ENCODE measurements around the gene CCS. TPM values are rescaled to one million over a fixed set of nuclear protein-coding genes. Genes with fewer than 3 reads are reported as not detected.
A peak's percentile ranks its signal among the peaks of the same experiment; 100 is the strongest.

Gene CCS
- total and polyA plus RNA-seq, 2 of the 4 experiments (the other 2 are of a cell fraction), result 20.1 to 53.0 TPM

DNA sequence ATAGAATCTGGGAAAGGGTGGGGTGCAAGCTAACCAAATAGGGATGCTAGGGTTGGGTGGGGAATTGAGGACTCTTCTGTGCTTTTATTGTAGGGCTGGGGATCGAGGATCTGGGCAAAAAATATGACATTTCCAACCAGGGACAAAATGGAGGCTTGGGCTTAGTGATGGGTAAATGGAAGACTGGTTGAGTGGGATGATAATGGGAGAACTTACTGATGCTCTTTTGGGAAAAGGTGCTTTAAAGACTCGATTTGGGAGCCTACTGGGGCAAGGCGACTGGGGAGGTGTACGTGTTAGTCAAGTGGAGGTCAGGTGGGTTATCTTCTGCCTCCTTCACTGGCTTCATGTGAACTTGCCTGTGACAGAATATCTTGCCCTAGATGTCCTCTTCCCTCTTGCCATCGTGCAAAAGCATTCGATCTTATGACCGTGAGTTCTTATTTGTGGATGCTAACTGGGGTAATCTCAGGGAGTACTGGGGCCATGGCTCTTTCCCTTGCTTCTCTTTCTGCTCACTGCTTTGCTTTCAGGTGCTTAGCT is 35.1 kb downstream of the CCS start:
- CTCF ChIA-PET, result no interaction called here
- Histone ChIP-seq H3K14ac (replicated peaks; ENCODE audit: low read depth, low read length) (no peak overlapping the region), H3K9me3 (ENCODE audit: control insufficient read depth, insufficient read depth, low read length) (no peaks in the 10 kb centered on the region), H4K8ac (ENCODE audit: low read depth in 2 of 2, low read length in 2 of 2) (no peak overlapping the region), H3K27ac (ENCODE audit: insufficient read depth, low read length) (no peak overlapping the region), H3K56ac (ENCODE audit: extremely low read depth, insufficient read depth, low read length) (no peak overlapping the region), H3K4me1 (ENCODE audit: control insufficient read depth, insufficient read depth, low read length) (peaks cover 2% of the 10 kb centered on the region; the same call in 1 of the 2 replicates), H4K5ac (ENCODE audit: low read depth, low read length) (no peak overlapping the region), H2BK15ac (ENCODE audit: low read depth, low read length) (no peak overlapping the region), H4K91ac (ENCODE audit: insufficient read depth, low read depth, low read length) (no peak overlapping the region), H3K4me3 (ENCODE audit: insufficient read depth, low read depth, low read length) (no peak overlapping the region), H3K79me1 (ENCODE audit: low read depth in 1 of 2, low read length in 2 of 2) (peaks cover 31 to 80% of the 10 kb centered on the region in 2 experiments), H3K23ac (ENCODE audit: low read depth, low read length) (no peak overlapping the region), H2AK9ac (replicated peaks; ENCODE audit: low read depth, low read length, poor library complexity) (peak overlapping the region; percentile 56), H3K18ac (ENCODE audit: low read depth, low read length) (no peak overlapping the region), H3K4ac (ENCODE audit: low read depth, low read length) (no peak overlapping the region), H2BK20ac (ENCODE audit: low read depth, low read length) (no peak overlapping the region), H3K4me2 (ENCODE audit: low read depth, low read length) (no peak overlapping the region), H3K27me3 (ENCODE audit: control insufficient read depth, insufficient read depth, low read length) (no peaks in the 10 kb centered on the region), H3K9me1 (ENCODE audit: insufficient read depth, low read length) (peaks cover 36% of the 10 kb centered on the region), H2BK5ac (ENCODE audit: low read depth, low read length, poor library complexity, severe bottlenecking) (no peak overlapping the region), H3K9ac (ENCODE audit: low read depth, low read length) (no peak overlapping the region), H4K20me1 (ENCODE audit: insufficient read depth, low read length) (peaks cover 94% of the 10 kb centered on the region), H2AK5ac (ENCODE audit: low read depth, low read length) (no peak overlapping the region), H2BK120ac (ENCODE audit: low read depth, low read length) (no peak overlapping the region), H3K36me3 (ENCODE audit: control insufficient read depth, insufficient read depth, low read length) (peaks cover 67% of the 10 kb centered on the region), H2AFZ (replicated peaks; ENCODE audit: low read length, poor library complexity) (no peak overlapping the region)
- no peak for TF ChIP-seq RAD21 (IDR thresholded peaks at IDR 0.05; ENCODE audit: low read length)
- TF ChIP-seq CTCF (conservative IDR thresholded peaks at IDR 0.05; ENCODE audit: low read depth, low read length), result no peak
- no peak for TF ChIP-seq USF2 (IDR thresholded peaks at IDR 0.05; ENCODE audit: low read depth, low read length)
- no peak for TF ChIP-seq RFX5 (IDR thresholded peaks at IDR 0.05; ENCODE audit: low read depth, low read length)
- TF ChIP-seq MAZ (IDR thresholded peaks at IDR 0.05; ENCODE audit: borderline replicate concordance, low read depth, low read length), result no peak
- no peak for TF ChIP-seq SMC3 (IDR thresholded peaks at IDR 0.05; ENCODE audit: low read depth, low read length)
- TF ChIP-seq FOS (IDR thresholded peaks at IDR 0.05; ENCODE audit: low read depth, low read length), result no peak
- no peak for TF ChIP-seq BHLHE40 (IDR thresholded peaks at IDR 0.05; ENCODE audit: low read depth, low read length)
- dilution Hi-C loops (cut with HindIII; ENCODE audit: low sequenced_read_pairs, unreplicated experiment) (no loop called here), in situ Hi-C loops (cut with MboI; ENCODE audit: low sequenced_read_pairs) (no loop called here), intact Hi-C loops (cut with micrococcal nuclease) (no loop called here)
- no TSS peak for BruUV-seq (replicated peaks)
- POLR2A ChIA-PET (ENCODE audit: unreplicated experiment), result no interaction called here
- WGBS, 2 experiments (ENCODE audit: extremely low coverage in 2 of 2, insufficient read length in 1 of 2), result no CpG with 5 or more reads among the region's 7 CpGs
- no peak for ATAC-seq (ENCODE audit: low read depth)
- DNase-seq, result no peak

Measured in IMR-90 (cell line).